GM23338 (cell line): Measurements from ENCODE around the gene TGFB1. TPM values are rescaled to one million over a fixed set of nuclear protein-coding genes. Genes with fewer than 3 reads are reported as not detected.

Experiments
- ATAC-seq: fragments of 200-7000 bp; cut with Tn5 transposase; 3 replicates; pipeline ENCODE4 v1.9.1; 2020
- DNase-seq: peaks from one replicate; pipeline ENCODE4 v3.0.0-alpha.2; 2015; ENCODE audit warnings: low spot score
- H2AFZ ChIP-seq: fragments of 200-600 bp; sonication (generic); 2 replicates; pipeline ENCODE4 v1.8.0; 2016; ENCODE audit warnings: antibody characterized with exemption, mild to moderate bottlenecking, moderate library complexity
- H3F3A ChIP-seq: fragments of 200-600 bp; sonication (generic); replicated peaks from 2 replicates; pipeline ENCODE4 v1.8.0; 2017; ENCODE audit warnings: antibody characterized with exemption, mixed run types, low read depth
- H3K27ac ChIP-seq: fragments of 200-600 bp; sonication (generic); 2 replicates; pipeline ENCODE4 v1.6.1; 2016; ENCODE audit warnings: low read depth
- H3K27me3 ChIP-seq: fragments of 200-600 bp; sonication (generic); 2 replicates; pipeline ENCODE4 v1.8.0; 2016; ENCODE audit warnings: mild to moderate bottlenecking, mixed run types, moderate library complexity; ENCODE audit not compliant: insufficient read depth
- H3K36me3 ChIP-seq: fragments of 200-600 bp; sonication (generic); 2 replicates; pipeline ENCODE4 v1.8.0; 2016; ENCODE audit warnings: mild to moderate bottlenecking; ENCODE audit not compliant: insufficient read depth
- H3K4me1 ChIP-seq: fragments of 200-600 bp; sonication (generic); 2 replicates; pipeline ENCODE4 v1.8.0; 2016; ENCODE audit warnings: mild to moderate bottlenecking, moderate library complexity; ENCODE audit not compliant: insufficient read depth
- H3K4me2 ChIP-seq: fragments of 200-600 bp; sonication (generic); 2 replicates; pipeline ENCODE4 v1.7.1; 2017; ENCODE audit warnings: mixed run types
- H3K4me3 ChIP-seq: fragments of 200-600 bp; sonication (generic); 2 replicates; pipeline ENCODE4 v1.6.1; 2016; ENCODE audit warnings: mixed run types
- H3K79me2 ChIP-seq: fragments of 200-600 bp; sonication (generic); replicated peaks from 2 replicates; pipeline ENCODE4 v1.8.0; 2017; ENCODE audit warnings: mild to moderate bottlenecking; ENCODE audit not compliant: insufficient read depth
- H3K9me2 ChIP-seq: fragments of 200-600 bp; sonication (generic); 2 replicates; pipeline ENCODE4 v1.8.0; 2017; ENCODE audit not compliant: insufficient read depth
- H4K20me1 ChIP-seq: fragments of 200-600 bp; sonication (generic); replicated peaks from 2 replicates; pipeline ENCODE4 v1.8.0; 2017; ENCODE audit warnings: mild to moderate bottlenecking; ENCODE audit not compliant: insufficient read depth
- H3K27ac Mint-ChIP-seq: 2 replicates; pipeline ENCODE4 v1.8.0; 2020; ENCODE audit warnings: inconsistent platforms, mild to moderate bottlenecking, moderate library complexity, mixed read lengths
- H3K27me3 Mint-ChIP-seq: 3 replicates; pipeline ENCODE4 v1.8.0; 2022; ENCODE audit warnings: low read depth, mild to moderate bottlenecking, moderate library complexity, mixed read lengths, inconsistent platforms; ENCODE audit not compliant: insufficient read depth, poor library complexity
- H3K36me3 Mint-ChIP-seq: 3 replicates; pipeline ENCODE4 v1.8.0; 2021; ENCODE audit warnings: low read depth, mild to moderate bottlenecking, inconsistent platforms, moderate library complexity, mixed read lengths
- H3K4me1 Mint-ChIP-seq: 3 replicates; pipeline ENCODE4 v1.8.0; 2020; ENCODE audit warnings: mild to moderate bottlenecking, inconsistent platforms, mixed read lengths
- H3K4me3 Mint-ChIP-seq: 3 replicates; pipeline ENCODE4 v1.8.0; 2021; ENCODE audit warnings: moderate library complexity, mild to moderate bottlenecking, inconsistent platforms, mixed read lengths
- H3K9me3 Mint-ChIP-seq: 3 replicates; pipeline ENCODE4 v1.8.0; 2020; ENCODE audit warnings: moderate library complexity, mild to moderate bottlenecking, inconsistent platforms, mixed read lengths
- CREB1 ChIP-seq: fragments of 250-450 bp; sonication (Bioruptor Pico); IDR thresholded peaks from 2 replicates; pipeline ENCODE4 v1.5.0; 2020; ENCODE audit warnings: low read depth, mild to moderate bottlenecking, moderate library complexity
- CTCF ChIP-seq, 2 experiments: fragments of 200-600 bp in 1 of 2; sonication (generic) in 1 of 2; conservative IDR thresholded peaks; 2 replicates each; pipeline versions ENCODE4 v1.5.1 to v1.6.1; 2016 to 2017; ENCODE audit warnings: antibody characterized with exemption in 2 of 2, low read depth in 2 of 2, mild to moderate bottlenecking in 2 of 2, moderate library complexity in 1 of 2
- ETS1 ChIP-seq: IDR thresholded peaks from 2 replicates; pipeline ENCODE4 v1.6.1; 2016; ENCODE audit warnings: antibody characterized with exemption
- EZH2 ChIP-seq: fragments of 200-600 bp; sonication (generic); IDR thresholded peaks from one replicate; pipeline ENCODE4 v1.8.0; 2017; ENCODE audit warnings: antibody characterized with exemption, mild to moderate bottlenecking, low read depth; ENCODE audit not compliant: unreplicated experiment
- EZH2phosphoT487 ChIP-seq: fragments of 200-600 bp; sonication (generic); IDR thresholded peaks from one replicate; pipeline ENCODE4 v1.8.1; 2018; ENCODE audit warnings: antibody characterized with exemption; ENCODE audit not compliant: unreplicated experiment
- JUNB ChIP-seq: IDR thresholded peaks from one replicate; pipeline ENCODE4 v1.6.1; 2016; ENCODE audit warnings: antibody characterized with exemption; ENCODE audit not compliant: unreplicated experiment
- NANOG ChIP-seq: IDR thresholded peaks from 2 replicates; pipeline ENCODE4 v1.6.1; 2016; ENCODE audit warnings: antibody characterized with exemption, borderline replicate concordance
- POLR2AphosphoS5 ChIP-seq: IDR thresholded peaks from 2 replicates; pipeline ENCODE4 v1.6.1; 2016; ENCODE audit warnings: antibody characterized with exemption, low read depth
- REST ChIP-seq: IDR thresholded peaks from one replicate; pipeline ENCODE4 v1.6.1; 2018; ENCODE audit warnings: antibody characterized with exemption; ENCODE audit not compliant: unreplicated experiment
- STAT1 ChIP-seq: IDR thresholded peaks from one replicate; pipeline ENCODE4 v1.6.1; 2016; ENCODE audit warnings: antibody characterized with exemption; ENCODE audit not compliant: unreplicated experiment
- ZNF114 ChIP-seq: fragments of 250-450 bp; sonication (Bioruptor Pico); IDR thresholded peaks from 2 replicates; pipeline ENCODE4 v1.5.0; 2020; ENCODE audit warnings: mild to moderate bottlenecking, moderate library complexity
- ZNF331 ChIP-seq: fragments of 250-450 bp; sonication (Bioruptor Pico); IDR thresholded peaks from 2 replicates; pipeline ENCODE4 v1.5.0; 2020; ENCODE audit warnings: low read depth, mild to moderate bottlenecking, moderate library complexity
- ZNF462 ChIP-seq: fragments of 250-450 bp; sonication (Bioruptor Pico); IDR thresholded peaks from 2 replicates; pipeline ENCODE4 v1.5.0; 2020; ENCODE audit warnings: mild to moderate bottlenecking, moderate library complexity
- polyA plus RNA-seq: library from polyadenylated mRNA; unstranded; fragments of >200 nt; fragmentation: Nextera tagmentation; extraction: Ambion mirVana; gene quantifications from 2 replicates; pipeline ENCODE4 v1.2.1, GENCODE V29; 2016
- total RNA-seq: library from RNA; depleted of rRNA; stranded (reverse); fragments of >200 nt; shearing (Covaris generic); gene quantifications from 2 replicates; pipeline ENCODE4 v1.2.3, GENCODE V29; 2014

The TGFB1 gene
- total and polyA plus RNA-seq, 2 experiments from 2014 or later: 0.99 to 7.9 TPM

GRCh38 chr19:41294393-41294792, 59.3 kb downstream of the TGFB1 start:
- DNase-seq (no peak), ATAC-seq (no peak)
- Mint-ChIP-seq H3K36me3 (peaks cover 96% of the 10 kb centered on the region), H3K27me3 (peaks cover 5% of the 10 kb centered on the region), H3K27ac (no peak overlapping the region), H3K4me1 (peaks cover 4% of the 10 kb centered on the region; the same call in 1 of the 3 replicates), H3K4me3 (no peak overlapping the region), H3K9me3 (no peaks in the 10 kb centered on the region)
- H3K4me1 ChIP-seq: 0 out of 2 replicates have a peak, but pooled peaks cover under 1% of the 10 kb centered on the region
- H3K9me2 ChIP-seq: no peaks in the 10 kb centered on the region
- no peak overlapping the region for H2AFZ ChIP-seq
- H3F3A ChIP-seq: peaks cover 18% of the 10 kb centered on the region; the same call in 1 of the 2 replicates
- H4K20me1 ChIP-seq: peaks cover 47% of the 10 kb centered on the region
- no peaks in the 10 kb centered on the region for H3K27me3 ChIP-seq
- no peak overlapping the region for H3K27ac ChIP-seq
- no peak overlapping the region for H3K4me2 ChIP-seq
- TF ChIP-seq NANOG (no peak), EZH2phosphoT487 (no peak), ZNF114 (CRISPR knock-in tag) (no peak), ETS1 (no peak), EZH2 (no peak), REST (no peak), STAT1 (no peak), ZNF331 (CRISPR knock-in tag) (no peak), JUNB (no peak), CREB1 (no peak), ZNF462 (CRISPR knock-in tag) (no peak), POLR2AphosphoS5 (no peak), CTCF (conservative IDR thresholded peaks at IDR 0.05; ENCODE audit: low read depth in 2 of 2) (no peak)
- H3K4me3 ChIP-seq: no peak overlapping the region
- peaks cover 28% of the 10 kb centered on the region for H3K79me2 ChIP-seq
- peaks cover 87% of the 10 kb centered on the region for H3K36me3 ChIP-seq
